Gastrocnemius medialis (tissue), 4 donors: ENCODE results near the gene BLACAT1. TPM values are rescaled to one million over a fixed set of nuclear protein-coding genes. Genes with fewer than 3 reads are reported as not detected.

ENCODE experiments used
- ATAC-seq, 2 donors: fragments of 150-250 bp; one replicate each; pipeline ENCODE4 v1.9.1; 2016
- DNase-seq, 2 donors: peaks; one replicate each; pipeline ENCODE4 v3.0.0-alpha.2; 2019
- H3K27ac ChIP-seq, 4 donors: fragments of 200-600 bp; sonication (generic); 1 replicate in 1 of 4; 2 replicates in 3 of 4; pipeline ENCODE4 v1.5.1; 2016 to 2018; ENCODE audit warnings: mild to moderate bottlenecking in 2 of 4, moderate library complexity in 1 of 4
- H3K27me3 ChIP-seq, 3 donors: fragments of 200-600 bp; sonication (generic) in 2 of 3; 1 replicate in 1 of 3; 2 replicates in 2 of 3; pipeline versions ENCODE4 v1.5.1 to v1.6.0; 2016 to 2019; ENCODE audit warnings: mild to moderate bottlenecking in 1 of 3, moderate library complexity in 1 of 3
- H3K36me3 ChIP-seq, 2 donors: fragments of 200-600 bp; sonication (generic) in 1 of 2; one replicate each; pipeline ENCODE4 v1.5.1; 2017 to 2018
- H3K4me1 ChIP-seq, 2 donors: fragments of 200-600 bp; sonication (generic) in 1 of 2; one replicate each; pipeline ENCODE4 v1.5.1; 2016 to 2017; ENCODE audit warnings: mild to moderate bottlenecking in 2 of 2
- H3K4me3 ChIP-seq, 4 donors: fragments of 200-600 bp; sonication (generic) in 3 of 4; 1 replicate in 1 of 4; 2 replicates in 3 of 4; pipeline ENCODE4 v1.5.1; 2016 to 2019; ENCODE audit warnings: mild to moderate bottlenecking in 2 of 4
- H3K9me3 ChIP-seq, 3 donors: fragments of 200-600 bp; sonication (generic) in 2 of 3; 1 replicate in 1 of 3; 2 replicates in 2 of 3; pipeline ENCODE4 v1.5.1; 2016 to 2019
- CTCF ChIP-seq, 5 experiments: fragments of 450-650 bp in 3 of 5; fragments of 200-600 bp in 2 of 5; sonication (generic) in 2 of 5; IDR thresholded peaks in 4 of 5; conservative IDR thresholded peaks in 1 of 5; 1 replicate in 4 of 5; 2 replicates in 1 of 5; pipeline ENCODE4 v1.5.1; 2016 to 2019; ENCODE audit warnings: antibody characterized with exemption in 5 of 5, mild to moderate bottlenecking in 3 of 5, moderate library complexity in 3 of 5
- POLR2A ChIP-seq, 2 donors: fragments of 450-650 bp; IDR thresholded peaks; one replicate each; pipeline ENCODE4 v1.6.1; 2017; ENCODE audit warnings: antibody characterized with exemption in 2 of 2, mild to moderate bottlenecking in 2 of 2, moderate library complexity in 2 of 2
- in situ Hi-C, 4 donors: fragments of 200-750 bp; cut with MboI; loops; one replicate each; pipeline versions ENCODE4 v1.15.0 to v1.8.0; 2017; ENCODE audit warnings: low sequenced_read_pairs in 4 of 4
- intact Hi-C: fragments of 100-400 bp; cut with DNase I; formaldehyde crosslinking; loops from one replicate; pipeline ENCODE4 v1.15.1; 2023; ENCODE audit warnings: low total_unique reads
- total RNA-seq, 4 donors: library from RNA; depleted of rRNA; stranded (reverse); fragments of >200 nt; gene quantifications; one replicate each; pipeline versions ENCODE4 v1.1.0 to v1.2.3, GENCODE V29; 2016

The BLACAT1 gene
- total RNA-seq, 4 donors from 2014 or later = not detected

GRCh38 chr1:205423814-205424399, 31.9 kb downstream of the BLACAT1 start:
- ATAC-seq (no peak), DNase-seq (no peak)
- in situ Hi-C loops (no loop called here), intact Hi-C loops (no loop called here)
- TF ChIP-seq CTCF (IDR thresholded peaks at IDR 0.05 in 4 of 5, conservative IDR thresholded peaks at IDR 0.05 in 1 of 5) = no peak
- no peak for TF ChIP-seq POLR2A (IDR thresholded peaks at IDR 0.05)
- H3K4me1 ChIP-seq = peaks cover 24 to 31% of the 10 kb centered on the region in 2 donors
- H3K4me3 ChIP-seq = no peak overlapping the region
- no peaks in the 10 kb centered on the region for H3K9me3 ChIP-seq
- H3K27ac ChIP-seq = no peak overlapping the region
- no peaks in the 10 kb centered on the region for H3K36me3 ChIP-seq
- no peaks in the 10 kb centered on the region for H3K27me3 ChIP-seq

- TF ChIP-seq POLR2A (IDR thresholded peaks at IDR 0.05) = no peak
- TF ChIP-seq CTCF (IDR thresholded peaks at IDR 0.05 in 4 of 5, conservative IDR thresholded peaks at IDR 0.05 in 1 of 5) = no peak
- DNase-seq (no peak), ATAC-seq (no peak)
- in situ Hi-C loops = no loop called here
- no peaks in the 10 kb centered on the region for H3K36me3 ChIP-seq
- no peaks in the 10 kb centered on the region for H3K9me3 ChIP-seq
- intact Hi-C loops = no loop called here
- no peak overlapping the region for H3K4me3 ChIP-seq
- H3K27me3 ChIP-seq = no peaks in the 10 kb centered on the region
- peaks cover 24 to 31% of the 10 kb centered on the region in 2 donors for H3K4me1 ChIP-seq
- H3K27ac ChIP-seq = no peak overlapping the region
Observed at GRCh38 chr1:205422993-205423642, 32.7 kb downstream of the BLACAT1 start.

GRCh38 chr1:205421798-205422197, 34.0 kb downstream of the BLACAT1 start, which contains the start of gene LEMD1:
Gene LEMD1, minus strand, starts transcription at chr1:205422056. Its CDS starts 1,520 bp downstream, at chr1:205420536.
- no peak for DNase-seq
- ATAC-seq = peak; percentile 90 to 91
- H3K27me3 ChIP-seq = no peaks in the 10 kb centered on the region
- H3K4me1 ChIP-seq = peaks cover 24 to 31% of the 10 kb centered on the region in 2 donors
- H3K4me3 ChIP-seq = no peak within 1 kb of the TSS
- in situ Hi-C loops (no loop called here), intact Hi-C loops (no loop called here)
- TF ChIP-seq CTCF (IDR thresholded peaks at IDR 0.05 in 4 of 5, conservative IDR thresholded peaks at IDR 0.05 in 1 of 5) (no peak), POLR2A (IDR thresholded peaks at IDR 0.05) (no peak)
- H3K9me3 ChIP-seq = no peaks in the 10 kb centered on the region
- H3K36me3 ChIP-seq = no peaks in the 10 kb centered on the region
- H3K27ac ChIP-seq = peak within 1 kb of the TSS; percentile 20 to 82 (median 65)

GRCh38 chr1:205420938-205421337, 34.9 kb downstream of the BLACAT1 start:
- DNase-seq = no peak
- in situ Hi-C loops = no loop called here
- intact Hi-C loops = no loop called here
- Histone ChIP-seq H3K4me1 (peaks cover 24 to 31% of the 10 kb centered on the region in 2 donors), H3K27ac (peak overlapping the region; percentile 20 to 82 (median 65)), H3K36me3 (no peaks in the 10 kb centered on the region), H3K4me3 (no peak overlapping the region), H3K27me3 (no peaks in the 10 kb centered on the region), H3K9me3 (no peaks in the 10 kb centered on the region)
- TF ChIP-seq POLR2A (IDR thresholded peaks at IDR 0.05) (no peak), CTCF (IDR thresholded peaks at IDR 0.05 in 4 of 5, conservative IDR thresholded peaks at IDR 0.05 in 1 of 5) (no peak)
- peak in 1 of 2 donors; percentile 46 for ATAC-seq
